KMS-11 (cell line): ENCODE measurements around the gene SNRNP70.
"Not testable (repeated sequence)": the region's sequence is repeated elsewhere in the genome, so short reads cannot be mapped to it uniquely, and the experiment has no call there.

ENCODE experiments used
- H2AFZ ChIP-seq: fragments of 200-600 bp; sonication (generic); 2 replicates; pipeline ENCODE4 v1.6.1; 2016; ENCODE audit warnings: antibody characterized with exemption, mixed run types, low read depth
- H3K27ac ChIP-seq: fragments of 200-600 bp; sonication (generic); 2 replicates; pipeline ENCODE4 v1.6.1; 2016; ENCODE audit warnings: mild to moderate bottlenecking, mixed run types
- H3K27me3 ChIP-seq: fragments of 200-600 bp; sonication (generic); 2 replicates; pipeline ENCODE4 v1.6.1; 2017; ENCODE audit warnings: mild to moderate bottlenecking, low read depth, mixed run types, moderate library complexity; ENCODE audit not compliant: insufficient read depth
- H3K36me3 ChIP-seq: fragments of 200-600 bp; sonication (generic); 2 replicates; pipeline ENCODE4 v1.6.1; 2017; ENCODE audit warnings: mild to moderate bottlenecking, mixed run types; ENCODE audit not compliant: insufficient read depth
- H3K4me1 ChIP-seq: fragments of 200-600 bp; sonication (generic); 2 replicates; pipeline ENCODE4 v1.6.1; 2016; ENCODE audit warnings: mild to moderate bottlenecking, low read depth, mixed run types; ENCODE audit not compliant: poor library complexity, severe bottlenecking
- H3K4me2 ChIP-seq: fragments of 200-600 bp; sonication (generic); 2 replicates; pipeline ENCODE4 v1.7.0; 2016; ENCODE audit warnings: mild to moderate bottlenecking, mixed run types
- H3K4me3 ChIP-seq: fragments of 200-600 bp; sonication (generic); IDR thresholded peaks from 2 replicates; pipeline ENCODE4 v1.6.1; 2017; ENCODE audit warnings: low read depth, low read length, mixed read lengths; ENCODE audit not compliant: insufficient read depth
- H3K79me2 ChIP-seq: fragments of 200-600 bp; sonication (generic); 2 replicates; pipeline ENCODE4 v1.6.1; 2016; ENCODE audit warnings: low read depth, mixed run types; ENCODE audit not compliant: insufficient read depth
- H3K9ac ChIP-seq: fragments of 200-600 bp; sonication (generic); 2 replicates; pipeline ENCODE4 v1.6.1; 2016; ENCODE audit warnings: mild to moderate bottlenecking, mixed run types
- H4K20me1 ChIP-seq: fragments of 200-600 bp; sonication (generic); 2 replicates; pipeline ENCODE4 v1.6.1; 2016; ENCODE audit warnings: mild to moderate bottlenecking, mixed run types; ENCODE audit not compliant: insufficient read depth
- CTCF ChIP-seq: fragments of 200-600 bp; sonication (generic); conservative IDR thresholded peaks from 2 replicates; pipeline ENCODE4 v1.6.1; 2017; ENCODE audit warnings: low read depth, mild to moderate bottlenecking, antibody characterized with exemption, low read length, moderate library complexity, mixed read lengths

Gene SNRNP70

GRCh38 chr19:49125025-49125731, 39.9 kb downstream of the SNRNP70 start:
- no peaks in the 10 kb centered on the region for H4K20me1 ChIP-seq
- no peak overlapping the region for H3K4me3 ChIP-seq
- TF ChIP-seq CTCF: no peak
- no peak overlapping the region for H3K9ac ChIP-seq
- H3K36me3 ChIP-seq: no peaks in the 10 kb centered on the region
- H3K79me2 ChIP-seq: no peaks in the 10 kb centered on the region; the same call in 1 of the 2 replicates
- H2AFZ ChIP-seq: no peak overlapping the region
- H3K4me2 ChIP-seq: no peak overlapping the region
- no peak overlapping the region for H3K27ac ChIP-seq
- peaks cover 23% of the 10 kb centered on the region for H3K4me1 ChIP-seq
- H3K27me3 ChIP-seq: peaks cover 27% of the 10 kb centered on the region

DNA sequence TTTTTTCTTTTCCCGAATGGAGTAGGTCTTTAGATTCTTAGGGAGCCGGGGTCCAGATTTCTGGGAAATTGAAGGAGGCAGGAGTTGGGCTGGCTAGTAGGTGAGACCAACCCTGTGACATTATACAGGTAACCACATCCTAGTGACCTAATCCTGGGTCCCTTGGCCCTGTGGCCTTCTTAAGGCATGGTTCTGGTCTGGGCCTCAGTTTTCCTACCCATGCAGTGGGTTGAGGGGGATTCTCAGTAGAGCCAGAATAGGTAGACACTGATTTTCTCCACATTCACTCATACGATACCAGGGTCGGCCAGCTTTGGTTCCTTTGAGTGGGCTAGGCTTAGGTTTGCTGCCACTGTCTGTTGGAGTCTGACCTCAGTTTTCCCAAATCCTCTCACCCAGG, 41.3 kb downstream of the SNRNP70 start:
- H3K4me3 ChIP-seq: no peak overlapping the region
- TF ChIP-seq CTCF: no peak
- no peak overlapping the region for H3K27ac ChIP-seq
- H3K9ac ChIP-seq: no peak overlapping the region
- peaks cover 13% of the 10 kb centered on the region for H3K27me3 ChIP-seq
- no peak overlapping the region for H2AFZ ChIP-seq
- no peaks in the 10 kb centered on the region for H3K36me3 ChIP-seq
- H4K20me1 ChIP-seq: no peaks in the 10 kb centered on the region
- H3K4me1 ChIP-seq: peaks cover 19% of the 10 kb centered on the region
- H3K4me2 ChIP-seq: no peak overlapping the region
- no peaks in the 10 kb centered on the region; the same call in 1 of the 2 replicates for H3K79me2 ChIP-seq

DNA sequence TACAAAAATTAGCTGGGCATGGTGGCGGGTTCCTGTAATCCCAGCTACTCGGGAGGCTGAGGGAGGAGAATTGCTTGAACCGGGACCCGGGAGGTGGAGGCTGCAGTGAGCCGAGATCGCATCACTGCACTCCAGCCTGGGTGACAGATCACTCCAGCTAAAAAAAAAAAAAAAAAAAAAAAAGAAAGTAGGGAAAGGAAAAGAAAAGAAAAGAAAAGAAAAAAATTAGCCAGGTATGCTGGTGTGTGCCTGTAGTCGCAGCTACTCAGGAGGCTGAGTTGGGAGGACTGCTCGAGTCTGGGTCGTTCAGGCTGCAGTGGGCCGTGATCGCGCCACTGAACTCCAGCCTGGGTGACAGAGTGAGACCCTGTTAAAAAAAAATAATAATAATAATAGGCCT, 42.0 kb downstream of the SNRNP70 start:
- Histone ChIP-seq H3K4me2 (peak overlapping the region; percentile 98), H3K4me1 (peaks cover 16% of the 10 kb centered on the region), H2AFZ (peak overlapping the region; percentile 99)
- H3K36me3 ChIP-seq, H3K79me2 ChIP-seq, H3K27me3 ChIP-seq, H4K20me1 ChIP-seq, H3K27ac ChIP-seq, H3K4me3 ChIP-seq, H3K9ac ChIP-seq: not testable (repeated sequence)

DNA sequence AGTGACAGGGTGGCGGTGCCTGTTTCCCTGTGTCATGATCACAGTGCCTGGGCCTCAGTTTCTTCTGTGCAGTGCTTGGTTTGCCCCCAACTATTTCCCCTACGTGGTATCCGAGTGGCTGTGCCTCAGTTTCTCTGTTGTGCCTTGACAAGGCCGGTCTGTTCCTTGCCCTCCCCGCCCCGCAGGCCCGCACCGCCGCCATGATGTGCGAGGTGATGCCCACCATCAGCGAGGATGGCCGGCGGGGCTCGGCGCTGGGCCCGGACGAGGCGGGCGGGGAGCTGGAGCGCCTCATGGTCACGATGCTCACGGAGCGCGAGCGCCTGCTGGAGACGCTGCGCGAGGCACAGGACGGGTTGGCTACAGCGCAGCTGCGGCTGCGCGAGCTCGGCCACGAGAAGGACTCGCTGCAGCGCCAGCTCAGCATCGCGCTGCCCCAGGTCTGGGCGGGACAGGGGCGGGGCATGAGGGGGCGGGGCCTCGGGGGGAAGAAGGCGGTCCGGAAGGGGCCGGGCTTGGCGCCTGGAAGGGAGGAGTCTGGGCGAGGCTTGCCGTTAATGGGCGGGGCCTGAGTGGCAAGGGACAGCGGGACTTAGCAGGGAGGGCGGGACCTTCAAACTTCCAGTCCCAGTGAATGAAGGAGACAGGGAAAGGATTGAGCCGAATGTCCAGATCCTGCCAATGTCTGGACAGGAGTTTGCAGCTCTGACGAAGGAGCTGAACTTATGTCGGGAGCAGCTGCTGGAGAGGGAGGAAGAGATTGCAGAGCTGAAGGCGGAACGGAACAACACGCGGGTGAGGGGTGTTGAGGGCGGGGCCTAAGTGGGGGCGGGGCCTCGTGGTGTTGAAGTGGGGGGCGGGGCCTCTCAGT, 42.7 kb downstream of the SNRNP70 start:
- H3K36me3 ChIP-seq: no peaks in the 10 kb centered on the region
- peak overlapping the region; percentile 98 for H3K4me2 ChIP-seq
- no peak overlapping the region for H3K27ac ChIP-seq
- peaks cover 3% of the 10 kb centered on the region; the same call in 1 of the 2 replicates for H3K27me3 ChIP-seq
- H3K4me3 ChIP-seq: peak overlapping the region; percentile 70
- peak overlapping the region; percentile 99 for H2AFZ ChIP-seq
- H4K20me1 ChIP-seq: no peaks in the 10 kb centered on the region
- peaks cover 15% of the 10 kb centered on the region for H3K4me1 ChIP-seq
- 0 out of 2 replicates have a peak, but pooled peaks have one; percentile 11 for TF ChIP-seq CTCF
- H3K79me2 ChIP-seq: no peaks in the 10 kb centered on the region; the same call in 1 of the 2 replicates
- H3K9ac ChIP-seq: peak overlapping the region; percentile 52
